SH-SY5Y (cell line): ENCODE results near the gene WFDC6.

ENCODE experiments used
- GATA2 ChIP-seq: IDR thresholded peaks from 2 replicates; pipeline ENCODE4 v1.6.1; 2011; ENCODE audit warnings: mild to moderate bottlenecking, low read depth, low read length
- GATA3 ChIP-seq: IDR thresholded peaks from 2 replicates; pipeline ENCODE4 v1.6.1; 2011; ENCODE audit warnings: low read depth, mild to moderate bottlenecking, low read length, moderate library complexity

GRCh38 chr20:45503403-45503802 lies 35.9 kb downstream of the WFDC6 start:
- TF ChIP-seq GATA3 (no peak), GATA2 (no peak)
